PC-3 (cell line): ENCODE results near the gene SEMA6B. TPM values are rescaled to one million over a fixed set of nuclear protein-coding genes. Genes with fewer than 3 reads are reported as not detected.

Source experiments
- ATAC-seq: fragments of 200-7000 bp; cut with Tn5 transposase; 2 replicates; pipeline ENCODE4 v1.9.1; 2020; ENCODE audit warnings: mild to moderate bottlenecking, moderate library complexity
- BruUV-seq: library from RNA; stranded (reverse); fragments of 400-500 nt; replicated peaks from 2 replicates; lab custom pipeline; 2021; lab: Mats Ljungman, UMichigan
- CTCF ChIA-PET: fragments of 300-600 bp; sonication (Branson Sonifier 250); formaldehyde crosslinking; loops from one replicate; lab custom pipeline; 2022; ENCODE audit warnings: antibody characterized with exemption; lab: Charles Lee
- POLR2A ChIA-PET: fragments of 300-600 bp; sonication (Branson Sonifier 250); formaldehyde crosslinking; loops from one replicate; lab custom pipeline; 2022; ENCODE audit warnings: antibody characterized with exemption; ENCODE audit not compliant: unreplicated experiment; lab: Charles Lee
- DNase-seq: peaks from one replicate; pipeline ENCODE4 v3.0.0-alpha.2; 2015
- H2AFZ ChIP-seq: fragments of 300-600 bp; sonication (generic); 2 replicates; pipeline ENCODE4 v1.6.0; 2016; ENCODE audit warnings: antibody characterized with exemption, low read length
- H3F3A ChIP-seq: fragments of 300-600 bp; sonication (generic); one replicate; pipeline ENCODE4 v1.6.0; 2017; ENCODE audit warnings: antibody characterized with exemption, low read length, control low read depth, mild to moderate bottlenecking; ENCODE audit not compliant: unreplicated experiment
- H3K27ac ChIP-seq: fragments of 300-600 bp; sonication (generic); 2 replicates; pipeline ENCODE4 v1.5.1; 2016; ENCODE audit warnings: mild to moderate bottlenecking, low read length
- H3K27me3 ChIP-seq: fragments of 300-600 bp; sonication (generic); 2 replicates; pipeline ENCODE4 v1.6.1; 2016; ENCODE audit warnings: low read length, mixed read lengths
- H3K36me3 ChIP-seq: fragments of 300-600 bp; sonication (generic); 2 replicates; pipeline ENCODE4 v1.6.1; 2016; ENCODE audit warnings: low read depth, mixed run types, low read length, mixed read lengths
- H3K4me1 ChIP-seq: fragments of 300-600 bp; sonication (generic); 2 replicates; pipeline ENCODE4 v1.5.1; 2016; ENCODE audit warnings: low read length; ENCODE audit not compliant: insufficient read depth
- H3K4me2 ChIP-seq: fragments of 300-600 bp; sonication (generic); 2 replicates; pipeline ENCODE4 v1.6.0; 2016; ENCODE audit warnings: low read length
- H3K4me3 ChIP-seq: fragments of 300-600 bp; sonication (generic); 2 replicates; pipeline ENCODE4 v1.5.1; 2016; ENCODE audit warnings: mild to moderate bottlenecking, low read length, mixed read lengths
- H3K79me2 ChIP-seq: fragments of 300-600 bp; sonication (generic); 2 replicates; pipeline ENCODE4 v1.6.1; 2017; ENCODE audit warnings: low read length, mixed read lengths
- H3K9ac ChIP-seq: fragments of 300-600 bp; sonication (generic); 2 replicates; pipeline ENCODE4 v1.6.0; 2016; ENCODE audit warnings: mild to moderate bottlenecking, low read length
- H3K9me2 ChIP-seq: fragments of 300-600 bp; sonication (generic); replicated peaks from 2 replicates; pipeline ENCODE4 v1.6.1; 2016; ENCODE audit warnings: mixed run types, low read length, mixed read lengths
- H3K9me3 ChIP-seq: fragments of 300-600 bp; sonication (generic); 2 replicates; pipeline ENCODE4 v1.6.1; 2016; ENCODE audit warnings: low read length, mixed read lengths
- H4K20me1 ChIP-seq: fragments of 300-600 bp; sonication (generic); 2 replicates; pipeline ENCODE4 v1.6.1; 2016; ENCODE audit warnings: low read length, mixed read lengths
- EZH2 ChIP-seq: fragments of 300-600 bp; sonication (generic); IDR thresholded peaks from one replicate; pipeline ENCODE4 v1.6.1; 2017; ENCODE audit warnings: antibody characterized with exemption, mild to moderate bottlenecking, low read length; ENCODE audit not compliant: unreplicated experiment
- EZH2phosphoT487 ChIP-seq: fragments of 300-600 bp; sonication (generic); IDR thresholded peaks from 2 replicates; pipeline ENCODE4 v1.6.1; 2018; ENCODE audit warnings: mild to moderate bottlenecking, antibody characterized with exemption, low read length, borderline replicate concordance
- intact Hi-C: fragments of 100-400 bp; cut with micrococcal nuclease; formaldehyde crosslinking; loops from 2 replicates; pipeline ENCODE4 v1.9.0; 2023
- total RNA-seq: library from RNA; depleted of rRNA; stranded (reverse); fragments of >200 nt; gene quantifications from 2 replicates; pipeline ENCODE4 v1.2.3, GENCODE V29; 2014
- TF ChIP-seq, protein P1 (sequence below): fragments of 300-600 bp; sonication (generic); conservative IDR thresholded peaks from 2 replicates; pipeline ENCODE4 v1.5.1; 2017; ENCODE audit warnings: antibody characterized with exemption, low read depth, mild to moderate bottlenecking, low read length

The SEMA6B gene
- total RNA-seq, 1 experiment from 2014 or later, result 9.0 TPM

DNA sequence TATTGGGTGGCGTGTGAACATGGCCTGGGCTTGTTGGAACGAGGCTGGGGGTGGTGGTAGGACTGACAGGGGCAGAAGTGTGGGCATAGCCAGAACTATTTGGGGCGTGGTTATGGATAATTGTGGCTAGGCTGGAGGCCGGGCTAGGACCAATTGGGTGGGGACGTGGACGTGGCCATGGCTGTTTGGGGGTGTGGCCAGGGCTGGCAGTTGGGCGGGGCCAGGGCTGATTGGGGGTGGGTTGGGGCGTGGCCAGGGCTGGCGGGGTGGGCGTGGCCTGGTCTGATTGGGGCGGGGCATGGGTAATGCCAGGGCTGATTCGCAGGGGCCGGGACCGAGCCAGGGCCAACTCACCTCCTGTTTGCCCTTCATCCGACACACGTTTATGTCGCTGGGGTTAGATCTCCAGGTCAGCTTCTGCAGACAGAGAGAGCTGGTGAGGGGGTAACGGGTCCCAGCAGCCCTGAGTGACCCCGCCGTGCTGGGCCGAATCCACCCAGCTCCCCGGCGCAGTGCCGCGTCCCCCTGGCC is 2.8 kb downstream of the SEMA6B start:
- no peaks in the 10 kb centered on the region for H4K20me1 ChIP-seq
- ChIA-PET CTCF (no interaction called here), POLR2A (no interaction called here)
- H3K27me3 ChIP-seq, result no peaks in the 10 kb centered on the region
- peak overlapping the region; percentile 58; the same call in 1 of the 2 replicates for H3K4me2 ChIP-seq
- TF ChIP-seq EZH2phosphoT487 (no peak), EZH2 (no peak)
- TF ChIP-seq, protein P1, sequence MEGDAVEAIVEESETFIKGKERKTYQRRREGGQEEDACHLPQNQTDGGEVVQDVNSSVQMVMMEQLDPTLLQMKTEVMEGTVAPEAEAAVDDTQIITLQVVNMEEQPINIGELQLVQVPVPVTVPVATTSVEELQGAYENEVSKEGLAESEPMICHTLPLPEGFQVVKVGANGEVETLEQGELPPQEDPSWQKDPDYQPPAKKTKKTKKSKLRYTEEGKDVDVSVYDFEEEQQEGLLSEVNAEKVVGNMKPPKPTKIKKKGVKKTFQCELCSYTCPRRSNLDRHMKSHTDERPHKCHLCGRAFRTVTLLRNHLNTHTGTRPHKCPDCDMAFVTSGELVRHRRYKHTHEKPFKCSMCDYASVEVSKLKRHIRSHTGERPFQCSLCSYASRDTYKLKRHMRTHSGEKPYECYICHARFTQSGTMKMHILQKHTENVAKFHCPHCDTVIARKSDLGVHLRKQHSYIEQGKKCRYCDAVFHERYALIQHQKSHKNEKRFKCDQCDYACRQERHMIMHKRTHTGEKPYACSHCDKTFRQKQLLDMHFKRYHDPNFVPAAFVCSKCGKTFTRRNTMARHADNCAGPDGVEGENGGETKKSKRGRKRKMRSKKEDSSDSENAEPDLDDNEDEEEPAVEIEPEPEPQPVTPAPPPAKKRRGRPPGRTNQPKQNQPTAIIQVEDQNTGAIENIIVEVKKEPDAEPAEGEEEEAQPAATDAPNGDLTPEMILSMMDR, result no peak
- DNase-seq (peak; percentile 84), ATAC-seq (peak; percentile 78)
- H3K9me3 ChIP-seq, result no peaks in the 10 kb centered on the region
- H3K27ac ChIP-seq, result no peak overlapping the region
- H3K9ac ChIP-seq, result no peak overlapping the region
- H2AFZ ChIP-seq, result peak overlapping the region; percentile 67; the same call in 1 of the 2 replicates
- 0 out of 2 replicates have a peak, but pooled peaks cover 5% of the 10 kb centered on the region for H3K4me1 ChIP-seq
- peak overlapping the region; percentile 32; the same call in 1 of the 2 replicates for H3K4me3 ChIP-seq
- no TSS peak for BruUV-seq
- no peaks in the 10 kb centered on the region for H3F3A ChIP-seq
- intact Hi-C loops, result no loop called here
- no peaks in the 10 kb centered on the region for H3K36me3 ChIP-seq
- H3K79me2 ChIP-seq, result no peaks in the 10 kb centered on the region
- H3K9me2 ChIP-seq, result no peaks in the 10 kb centered on the region

DNA sequence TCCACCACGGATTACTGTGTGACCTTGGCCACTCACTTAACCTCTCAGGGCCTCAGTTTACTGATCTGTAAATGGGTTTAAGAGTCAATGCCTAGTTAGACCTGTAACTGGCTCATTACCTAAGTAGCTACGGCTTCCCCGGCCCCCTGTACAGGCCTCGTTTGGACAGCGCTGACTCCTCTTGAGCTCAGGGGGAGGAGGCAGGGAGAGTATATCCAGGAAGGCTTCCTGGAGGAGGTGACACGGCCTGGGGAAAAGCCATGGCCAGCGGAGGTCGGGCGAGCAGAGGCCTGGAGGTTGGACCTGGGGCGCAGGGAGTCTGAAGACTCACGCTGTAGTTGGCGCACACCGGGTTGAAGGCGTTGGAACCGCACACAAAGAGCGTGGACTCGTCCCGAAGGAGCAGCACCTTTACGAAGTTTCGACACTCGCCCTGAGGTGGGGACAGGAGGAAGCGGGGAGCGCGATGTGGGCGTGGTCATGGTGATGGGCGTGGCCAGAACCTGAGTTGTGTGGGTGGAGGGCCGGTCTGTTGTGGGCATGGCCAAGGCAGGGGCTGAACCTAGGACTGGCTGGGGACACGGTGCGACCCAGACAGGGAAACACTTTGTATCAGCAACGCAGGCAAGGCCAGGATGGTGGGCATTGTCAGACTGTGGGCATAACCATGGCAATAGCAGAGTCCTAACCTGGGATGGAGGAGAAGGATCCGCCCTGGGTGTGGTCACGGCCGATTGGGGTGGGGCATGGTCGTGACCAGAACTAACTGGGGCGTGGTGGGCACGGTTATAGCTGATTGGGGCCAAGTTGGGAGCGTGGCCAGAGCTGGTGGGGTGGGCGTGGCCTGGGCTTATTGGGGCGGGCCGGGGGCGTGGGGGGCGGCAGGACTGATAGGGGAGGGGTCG is 3.6 kb downstream of the SEMA6B start:
- Histone ChIP-seq H3K4me2 (peak overlapping the region; percentile 58), H3K9ac (no peak overlapping the region), H3K9me2 (no peaks in the 10 kb centered on the region), H3K9me3 (no peaks in the 10 kb centered on the region), H3K27ac (no peak overlapping the region), H3K36me3 (no peaks in the 10 kb centered on the region), H3K4me3 (peak overlapping the region; percentile 32; the same call in 1 of the 2 replicates), H4K20me1 (no peaks in the 10 kb centered on the region), H3F3A (no peaks in the 10 kb centered on the region), H3K79me2 (no peaks in the 10 kb centered on the region), H3K27me3 (no peaks in the 10 kb centered on the region), H2AFZ (peak overlapping the region; percentile 67), H3K4me1 (0 out of 2 replicates have a peak, but pooled peaks cover 5% of the 10 kb centered on the region)
- intact Hi-C loops, result no loop called here
- POLR2A ChIA-PET, result no interaction called here
- CTCF ChIA-PET, result no interaction called here
- TF ChIP-seq, protein P1, result no peak
- TF ChIP-seq EZH2 (no peak), EZH2phosphoT487 (no peak)
- no TSS peak for BruUV-seq
- DNase-seq (peak; percentile 72), ATAC-seq (peak; percentile 65)
